ENCODE data around the gene HSD17B1.

DNA sequence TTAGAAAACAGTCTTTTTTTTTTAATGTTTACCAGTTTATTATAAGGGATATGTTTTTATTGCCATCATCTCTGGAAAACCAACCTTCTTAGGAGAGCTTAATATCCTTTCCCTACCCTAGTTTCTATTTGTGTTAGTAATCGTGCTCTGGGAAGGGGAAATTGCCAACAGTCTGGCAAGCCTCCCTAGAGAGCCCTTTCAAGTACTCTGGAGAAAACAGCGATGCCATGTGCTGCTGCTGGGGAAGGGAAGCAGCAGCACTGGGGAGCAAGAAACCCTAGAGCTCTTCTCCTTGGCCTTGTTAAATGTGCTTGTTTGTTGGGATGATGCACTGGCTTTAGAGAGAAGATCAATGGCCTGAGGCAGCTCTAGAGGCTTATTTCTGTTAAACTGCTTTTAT is 46.2 kb downstream of the HSD17B1 start:
- TF ChIP-seq, protein P1, sequence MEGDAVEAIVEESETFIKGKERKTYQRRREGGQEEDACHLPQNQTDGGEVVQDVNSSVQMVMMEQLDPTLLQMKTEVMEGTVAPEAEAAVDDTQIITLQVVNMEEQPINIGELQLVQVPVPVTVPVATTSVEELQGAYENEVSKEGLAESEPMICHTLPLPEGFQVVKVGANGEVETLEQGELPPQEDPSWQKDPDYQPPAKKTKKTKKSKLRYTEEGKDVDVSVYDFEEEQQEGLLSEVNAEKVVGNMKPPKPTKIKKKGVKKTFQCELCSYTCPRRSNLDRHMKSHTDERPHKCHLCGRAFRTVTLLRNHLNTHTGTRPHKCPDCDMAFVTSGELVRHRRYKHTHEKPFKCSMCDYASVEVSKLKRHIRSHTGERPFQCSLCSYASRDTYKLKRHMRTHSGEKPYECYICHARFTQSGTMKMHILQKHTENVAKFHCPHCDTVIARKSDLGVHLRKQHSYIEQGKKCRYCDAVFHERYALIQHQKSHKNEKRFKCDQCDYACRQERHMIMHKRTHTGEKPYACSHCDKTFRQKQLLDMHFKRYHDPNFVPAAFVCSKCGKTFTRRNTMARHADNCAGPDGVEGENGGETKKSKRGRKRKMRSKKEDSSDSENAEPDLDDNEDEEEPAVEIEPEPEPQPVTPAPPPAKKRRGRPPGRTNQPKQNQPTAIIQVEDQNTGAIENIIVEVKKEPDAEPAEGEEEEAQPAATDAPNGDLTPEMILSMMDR (conservative IDR thresholded peaks at IDR 0.05): no peak
- TF ChIP-seq ZFX (IDR thresholded peaks at IDR 0.05): no peak

Measured in C4-2B (cell line).